LHCN-M2 (cell line): ENCODE results near the gene ADAMTS15. TPM values are rescaled to one million over a fixed set of nuclear protein-coding genes. Genes with fewer than 3 reads are reported as not detected.

Source experiments
- DNase-seq: peaks from one replicate; pipeline ENCODE4 v3.0.0-alpha.2; 2012; ENCODE audit warnings: low read depth
- total RNA-seq: library from RNA; depleted of rRNA; stranded (reverse); fragments of >200 nt; gene quantifications from 2 replicates; pipeline ENCODE4 v1.2.3, GENCODE V29; 2014

Gene ADAMTS15
- total RNA-seq, 1 experiment from 2014 or later: 0.92 TPM

DNA sequence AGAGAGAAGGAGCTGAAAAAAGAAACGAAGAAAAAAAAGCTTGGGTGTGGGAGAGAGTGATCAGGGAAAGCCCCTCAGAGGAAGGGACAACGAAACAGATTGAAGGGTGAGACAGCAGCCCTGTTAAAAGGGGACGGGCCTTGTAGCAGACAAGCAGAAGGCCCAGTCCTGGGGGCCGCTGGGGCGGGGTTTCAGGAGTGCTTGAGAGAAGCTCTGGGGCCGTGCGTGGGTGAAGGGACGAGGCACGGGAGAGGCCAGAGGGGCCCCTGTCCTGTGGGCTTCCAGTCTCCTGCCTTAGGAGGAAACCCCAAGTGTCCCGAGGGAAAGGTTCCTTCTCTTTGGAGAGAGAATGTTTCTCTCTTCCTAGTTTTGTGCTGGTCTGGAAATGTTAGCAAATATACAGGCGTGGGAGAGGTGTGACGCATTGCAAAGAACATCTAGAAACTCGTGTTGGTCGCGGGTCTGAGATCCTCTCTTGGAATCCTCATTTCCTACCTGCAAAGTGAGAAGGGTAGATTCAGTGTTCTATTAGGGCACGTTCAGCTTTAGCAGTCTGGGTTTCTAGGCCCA, 28.6 kb downstream of the ADAMTS15 start:
- no peak for DNase-seq

- peak; percentile 18 for DNase-seq
These were observed 29.2 kb downstream of the ADAMTS15 start for GRCh38 chr11:130477586-130478203.

- peak; percentile 96 for DNase-seq
These were observed 29.8 kb downstream of the ADAMTS15 start for GRCh38 chr11:130478204-130478701.

GRCh38 chr11:130478881-130479280, 30.4 kb downstream of the ADAMTS15 start:
- peak; percentile 38 for DNase-seq

GRCh38 chr11:130480186-130480585, 31.7 kb downstream of the ADAMTS15 start:
- DNase-seq: no peak

DNA sequence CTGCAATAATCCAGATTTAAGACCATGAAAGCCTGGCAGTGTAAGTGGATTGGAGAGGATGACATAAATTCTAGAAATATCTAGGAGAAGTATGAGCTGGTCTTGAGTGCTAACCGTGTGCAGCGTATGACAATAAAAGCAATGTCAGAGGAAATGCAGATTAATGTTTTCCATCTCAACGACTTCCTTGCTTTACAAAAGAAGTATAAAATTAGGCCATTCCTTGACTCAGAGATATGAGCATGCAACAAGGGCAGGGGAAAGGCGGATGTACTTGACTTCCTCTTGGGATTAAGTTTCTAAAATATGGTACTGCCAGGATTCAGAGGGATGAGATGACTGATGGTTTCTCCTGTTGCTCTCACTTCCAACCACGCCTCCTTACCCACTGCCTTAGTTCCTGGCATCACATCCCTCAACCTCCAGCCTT, 32.3 kb downstream of the ADAMTS15 start:
- peak; percentile 64 for DNase-seq

DNA sequence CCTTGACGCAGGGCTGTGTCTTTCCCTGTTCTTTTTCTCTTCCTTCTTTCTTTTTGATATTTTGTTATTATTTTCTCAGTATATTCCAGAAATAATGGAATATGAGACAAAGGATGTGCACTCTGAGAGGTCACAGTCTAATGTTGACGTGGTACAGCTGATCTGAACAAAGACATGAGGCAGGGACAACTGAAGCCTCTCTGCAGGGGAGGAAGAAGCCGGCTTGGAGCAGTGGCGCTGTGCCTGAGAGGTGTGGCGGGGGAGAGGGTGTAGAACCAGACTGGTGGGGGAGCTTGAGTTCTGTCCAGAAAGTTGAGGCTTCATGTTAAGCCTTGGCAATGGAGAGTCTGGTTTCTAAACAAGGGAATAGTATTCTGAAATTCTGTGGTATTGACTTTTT, 34.7 kb downstream of the ADAMTS15 start:
- DNase-seq: no peak

DNA sequence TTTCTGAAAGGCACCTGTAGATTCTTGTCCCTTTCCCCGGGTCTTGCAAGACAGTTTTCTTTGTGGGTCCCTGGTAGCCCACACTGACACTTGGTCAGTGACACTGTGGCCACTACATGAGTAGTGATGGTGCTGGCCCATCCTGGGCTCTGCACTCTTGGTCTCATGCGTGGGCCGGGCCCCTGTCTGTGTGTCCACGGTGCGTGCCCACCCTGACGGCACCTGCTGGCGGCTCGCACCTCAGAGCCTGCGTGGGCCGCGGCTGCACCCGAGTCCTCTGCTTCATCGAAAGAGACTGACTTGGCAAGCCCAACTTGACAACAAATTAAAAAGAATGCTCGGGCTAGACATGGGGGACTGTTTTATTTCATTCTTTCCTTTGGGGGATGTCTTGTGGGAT, 37.5 kb downstream of the ADAMTS15 start:
- DNase-seq: no peak

GRCh38 chr11:130486391-130486836, 38.0 kb downstream of the ADAMTS15 start:
- DNase-seq: no peak

DNA sequence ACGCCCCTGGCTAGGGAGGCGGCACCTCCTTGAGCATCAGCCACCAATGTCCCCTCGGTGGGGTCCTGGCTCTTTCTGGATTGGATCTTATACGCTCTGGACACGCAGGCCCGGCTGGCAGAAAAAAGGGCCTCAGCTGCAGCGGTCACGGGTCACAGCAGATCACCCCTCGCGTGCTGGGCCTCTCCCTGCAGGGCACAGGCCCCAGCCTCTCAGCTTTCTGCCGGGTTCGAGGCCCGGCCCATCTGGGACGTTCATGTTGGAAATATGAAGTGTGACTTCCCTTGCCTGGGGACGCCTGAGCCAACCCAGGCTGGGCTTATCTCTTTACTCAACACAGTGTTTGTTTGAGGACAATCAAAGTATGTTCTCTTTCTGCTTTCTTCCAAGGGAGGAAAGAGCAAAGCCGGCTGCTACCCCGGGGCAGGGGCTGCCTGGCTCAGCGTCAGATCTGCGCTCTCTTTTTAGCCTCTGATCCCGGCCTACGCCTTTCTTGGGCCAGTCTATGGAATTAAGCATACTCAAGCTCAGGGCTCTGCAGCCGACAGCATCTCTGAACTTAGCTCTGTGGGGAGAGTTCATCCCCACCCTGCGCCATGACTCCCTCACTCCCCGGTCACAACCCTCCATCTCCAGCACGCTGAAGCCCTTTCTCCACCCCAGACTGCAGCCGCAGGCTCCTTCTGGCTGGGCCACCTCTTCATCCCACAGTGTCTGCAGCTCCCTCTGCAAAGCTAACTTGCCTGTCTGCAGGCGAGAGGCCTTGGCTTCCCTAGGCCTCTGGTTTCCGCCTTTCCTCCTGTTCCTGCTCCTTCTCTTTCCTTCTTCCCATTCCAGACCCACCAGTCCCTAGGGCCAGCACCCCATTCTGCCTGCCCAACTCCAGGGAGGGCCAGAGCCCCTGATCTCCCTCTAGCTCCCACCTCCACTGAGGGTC, 38.8 kb downstream of the ADAMTS15 start:
- DNase-seq: no peak

DNA sequence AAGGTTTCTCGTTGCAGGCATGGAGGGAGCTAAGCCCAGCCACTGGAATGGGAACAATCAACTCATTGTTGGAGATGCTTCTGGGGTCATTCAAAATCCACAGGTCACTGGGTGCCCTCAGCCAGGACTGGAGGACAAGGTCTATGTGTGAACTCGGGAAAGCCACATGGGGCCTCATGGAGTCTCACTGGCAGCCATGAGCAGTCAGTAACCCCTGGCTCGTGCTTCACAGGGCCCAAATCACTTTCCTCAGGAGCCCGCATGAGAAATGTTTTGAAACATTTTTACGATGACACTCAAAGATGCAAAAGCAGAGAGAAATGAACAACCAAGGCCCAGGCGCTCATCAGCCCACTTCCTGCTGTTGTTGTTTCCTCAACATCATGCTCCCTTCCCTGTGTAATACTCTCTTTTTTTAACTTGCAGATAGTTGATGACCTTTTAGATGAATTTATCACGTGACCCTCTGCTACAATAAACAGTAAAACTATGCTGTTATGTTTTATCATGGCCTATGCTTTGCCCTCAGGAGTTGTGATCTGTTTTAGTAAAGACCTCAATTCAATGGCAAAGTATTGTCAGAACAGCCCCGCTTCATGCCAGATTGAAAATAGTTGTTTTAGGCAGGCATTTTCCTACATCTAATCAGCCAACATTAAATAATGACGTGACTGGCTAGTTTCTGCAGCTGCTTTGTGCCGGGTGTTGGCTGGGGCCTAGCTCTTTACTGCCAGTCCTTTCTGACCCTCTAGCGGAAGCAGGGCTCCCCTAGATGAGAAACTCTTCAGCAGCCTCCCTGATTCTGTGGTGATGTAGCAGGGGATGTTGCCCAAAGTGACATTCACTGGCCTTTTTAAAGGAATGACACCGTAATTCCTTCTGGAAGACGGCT, 39.7 kb downstream of the ADAMTS15 start:
- no peak for DNase-seq

- no peak for DNase-seq
These were observed 40.6 kb downstream of the ADAMTS15 start for GRCh38 chr11:130488848-130489584.

DNA sequence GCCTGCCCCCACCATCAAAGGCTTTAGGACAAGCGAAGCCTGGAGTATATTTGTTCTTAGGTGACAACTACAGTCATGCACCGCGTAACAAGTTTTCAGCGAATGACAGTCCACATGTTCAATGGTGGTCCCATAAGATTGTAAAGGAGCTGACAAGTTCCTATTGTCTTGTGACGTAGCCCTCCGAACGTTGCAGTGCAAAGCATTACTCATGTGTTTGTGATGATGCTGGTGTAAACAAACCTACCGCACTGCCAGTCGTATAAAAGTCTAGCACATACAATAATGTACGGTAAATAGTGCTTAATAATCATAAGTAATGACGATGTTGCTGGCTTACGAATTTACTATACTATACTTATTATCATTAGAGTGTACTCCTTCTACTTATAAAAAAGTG, 41.3 kb downstream of the ADAMTS15 start:
- no peak for DNase-seq

- DNase-seq: no peak
These were observed 42.4 kb downstream of the ADAMTS15 start for GRCh38 chr11:130490682-130491449.

DNA sequence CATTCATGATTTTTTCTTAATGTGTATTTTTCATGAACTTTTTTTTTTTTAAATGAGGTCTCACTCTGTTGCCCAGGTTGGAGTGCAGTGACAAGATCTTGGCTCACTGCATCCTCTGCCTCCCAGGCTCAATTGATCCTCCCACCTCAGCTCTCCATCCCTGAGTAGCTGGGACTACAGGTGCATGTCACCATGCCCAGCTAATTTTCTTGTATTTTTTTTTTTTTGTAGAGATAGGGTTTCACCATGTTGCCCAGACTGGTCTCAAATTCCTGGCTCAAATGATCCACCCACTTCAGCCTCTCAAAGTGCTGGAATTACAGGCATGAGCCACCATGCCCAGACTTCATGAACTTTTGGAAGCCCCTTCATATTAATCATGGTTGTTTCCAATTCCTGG, 49.7 kb downstream of the ADAMTS15 start:
- DNase-seq: no peak

DNA sequence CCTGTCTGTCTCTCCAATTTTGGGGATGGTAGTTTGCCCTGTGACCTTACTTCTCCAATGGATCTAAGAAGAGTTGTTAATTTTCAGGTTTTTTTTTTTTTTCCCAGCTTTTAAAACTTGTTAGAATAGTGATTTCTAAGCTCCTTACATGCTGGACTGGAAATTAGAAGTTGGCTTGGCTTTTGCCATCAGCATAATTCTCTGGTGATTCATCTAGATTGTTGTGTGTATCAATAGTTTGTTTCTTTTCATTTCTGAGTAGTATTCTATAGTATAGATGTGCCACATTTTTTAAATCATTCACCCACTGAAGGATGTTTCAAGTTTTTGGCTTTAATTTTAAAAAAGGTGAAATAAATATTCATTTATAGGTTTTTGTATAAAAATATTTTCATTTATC, 51.4 kb downstream of the ADAMTS15 start:
- DNase-seq: peak; percentile 8

- no peak for DNase-seq
These were observed 55.9 kb downstream of the ADAMTS15 start for GRCh38 chr11:130504317-130504716.

- no peak for DNase-seq
These were observed 60.5 kb downstream of the ADAMTS15 start for GRCh38 chr11:130508913-130509312.

- no peak for DNase-seq
These were observed 61.5 kb downstream of the ADAMTS15 start for GRCh38 chr11:130509942-130510341.
